HEK293T (cell line): ENCODE results near the gene IST1.

ENCODE experiments used
- CTCF ChIA-PET: fragments of 350-600 bp; formaldehyde crosslinking; extraction: SDS; loops from one replicate; lab custom pipeline; 2021; ENCODE audit warnings: antibody characterized with exemption, inconsistent platforms; lab: Yijun Ruan, JAX
- POLR2A ChIA-PET: fragments of 350-600 bp; formaldehyde crosslinking; extraction: SDS; loops from one replicate; lab custom pipeline; 2020; ENCODE audit warnings: antibody characterized with exemption, inconsistent platforms; lab: Yijun Ruan, JAX
- DNase-seq: peaks from one replicate; pipeline ENCODE4 v3.0.0; 2012; ENCODE audit warnings: mixed read lengths; ENCODE audit errors: extremely low spot score
- ARNT ChIP-seq: fragments of 450-650 bp; IDR thresholded peaks from 2 replicates; pipeline ENCODE4 v1.6.1; 2017; ENCODE audit warnings: mild to moderate bottlenecking
- BHLHE40 ChIP-seq: fragments of 450-650 bp; IDR thresholded peaks from 2 replicates; pipeline ENCODE4 v1.6.1; 2016; ENCODE audit warnings: mild to moderate bottlenecking, moderate library complexity, borderline replicate concordance
- CTBP1 ChIP-seq: fragments of 450-650 bp; IDR thresholded peaks from 2 replicates; pipeline ENCODE4 v1.6.1; 2016; ENCODE audit warnings: borderline replicate concordance
- ELF4 ChIP-seq: fragments of 450-650 bp; IDR thresholded peaks from 2 replicates; pipeline ENCODE4 v1.6.1; 2017; ENCODE audit warnings: antibody characterized with exemption
- FOXA1 ChIP-seq: fragments of 450-650 bp; IDR thresholded peaks from 2 replicates; pipeline ENCODE4 v1.6.1; 2016; ENCODE audit warnings: mild to moderate bottlenecking
- FOXK2 ChIP-seq: fragments of 450-650 bp; IDR thresholded peaks from 2 replicates; pipeline ENCODE4 v1.6.1; 2016; ENCODE audit warnings: mild to moderate bottlenecking
- FOXM1 ChIP-seq: fragments of 450-650 bp; IDR thresholded peaks from 2 replicates; pipeline ENCODE4 v1.6.1; 2017; ENCODE audit warnings: mild to moderate bottlenecking, borderline replicate concordance
- HDGF ChIP-seq: fragments of 450-650 bp; IDR thresholded peaks from 2 replicates; pipeline ENCODE4 v1.6.1; 2017; ENCODE audit warnings: antibody characterized with exemption, borderline replicate concordance
- L3MBTL2 ChIP-seq: fragments of 450-650 bp; conservative IDR thresholded peaks from 2 replicates; pipeline ENCODE4 v1.6.1; 2016; ENCODE audit warnings: mild to moderate bottlenecking
- LEF1 ChIP-seq: fragments of 450-650 bp; IDR thresholded peaks from 2 replicates; pipeline ENCODE4 v1.6.1; 2017; ENCODE audit warnings: mild to moderate bottlenecking, borderline replicate concordance
- NFRKB ChIP-seq: fragments of 450-650 bp; IDR thresholded peaks from 2 replicates; pipeline ENCODE4 v1.6.1; 2016; ENCODE audit warnings: mild to moderate bottlenecking, moderate library complexity
- PKNOX1 ChIP-seq: fragments of 450-650 bp; IDR thresholded peaks from 2 replicates; pipeline ENCODE4 v1.6.1; 2016
- SP1 ChIP-seq: fragments of 450-650 bp; IDR thresholded peaks from 2 replicates; pipeline ENCODE4 v1.6.1; 2017
- SUZ12 ChIP-seq: fragments of 450-650 bp; IDR thresholded peaks from 2 replicates; pipeline ENCODE4 v1.6.1; 2016; ENCODE audit warnings: mild to moderate bottlenecking
- TARDBP ChIP-seq: fragments of 450-650 bp; IDR thresholded peaks from 2 replicates; pipeline ENCODE4 v1.6.1; 2016
- ZNF384 ChIP-seq: fragments of 450-650 bp; IDR thresholded peaks from 2 replicates; pipeline ENCODE4 v1.6.1; 2016

Gene IST1

GRCh38 chr16:71972356-71972755 is 77.0 kb downstream of the IST1 start:
- no peak for TF ChIP-seq FOXK2
- TF ChIP-seq SUZ12 = no peak
- no peak for TF ChIP-seq TARDBP
- no peak for TF ChIP-seq NFRKB
- no peak for TF ChIP-seq BHLHE40
- ChIA-PET CTCF (interaction anchor here (1.4 kb wide), 1 partner anchor 11 kb away, joined by 6 read pairs; no protein-coding TSS in a partner anchor), POLR2A (no interaction called here)
- DNase-seq = no peak

- ChIA-PET POLR2A (interaction anchor here (0.6 kb wide), 1 partner anchor 336 kb away, joined by 3 read pairs; no protein-coding TSS in a partner anchor), CTCF (no interaction called here)
- no peak for TF ChIP-seq ZNF384
- no peak for TF ChIP-seq SUZ12
- no peak for TF ChIP-seq BHLHE40
- no peak for TF ChIP-seq PKNOX1
- no peak for TF ChIP-seq HDGF
- no peak for TF ChIP-seq L3MBTL2
- no peak for TF ChIP-seq FOXK2
- no peak for TF ChIP-seq TARDBP
- TF ChIP-seq ELF4 = no peak
- TF ChIP-seq FOXA1 = no peak
- TF ChIP-seq CTBP1 = no peak
- no peak for TF ChIP-seq FOXM1
- no peak for TF ChIP-seq NFRKB
- no peak for TF ChIP-seq SP1
- no peak for DNase-seq
Observed at GRCh38 chr16:71973001-71973400, 77.7 kb downstream of the IST1 start.

GRCh38 chr16:71974068-71974818 is 78.9 kb downstream of the IST1 start:
- TF ChIP-seq ARNT (no peak), PKNOX1 (no peak), ZNF384 (no peak), FOXK2 (no peak), HDGF (no peak), TARDBP (no peak), L3MBTL2 (no peak), LEF1 (no peak), SUZ12 (no peak)
- ChIA-PET CTCF (interaction anchor here (0.9 kb wide), 1 partner anchor 91 kb away, joined by 3 read pairs; no protein-coding TSS in a partner anchor), POLR2A (no interaction called here)
- DNase-seq = no peak
